NCI-H446 (cell line): Measurements from ENCODE around the gene CLEC18A.
"Not testable (repeated sequence)": the region's sequence is repeated elsewhere in the genome, so short reads cannot be mapped to it uniquely, and the experiment has no call there.

Experiments used
- DNase-seq, 2 experiments: peaks; one replicate each; lab custom pipeline; 2025; lab: John Stamatoyannopoulos, UW

Gene CLEC18A

GRCh38 chr16:69930117-69930776 lies 20.9 kb upstream of the CLEC18A start:
- peak; percentile 14 to 53 for DNase-seq

- no peak for DNase-seq
Measured at GRCh38 chr16:69931631-69932030, 19.5 kb upstream of the CLEC18A start.

- DNase-seq, result no peak
Measured at GRCh38 chr16:69932228-69932627, 18.9 kb upstream of the CLEC18A start.

DNA sequence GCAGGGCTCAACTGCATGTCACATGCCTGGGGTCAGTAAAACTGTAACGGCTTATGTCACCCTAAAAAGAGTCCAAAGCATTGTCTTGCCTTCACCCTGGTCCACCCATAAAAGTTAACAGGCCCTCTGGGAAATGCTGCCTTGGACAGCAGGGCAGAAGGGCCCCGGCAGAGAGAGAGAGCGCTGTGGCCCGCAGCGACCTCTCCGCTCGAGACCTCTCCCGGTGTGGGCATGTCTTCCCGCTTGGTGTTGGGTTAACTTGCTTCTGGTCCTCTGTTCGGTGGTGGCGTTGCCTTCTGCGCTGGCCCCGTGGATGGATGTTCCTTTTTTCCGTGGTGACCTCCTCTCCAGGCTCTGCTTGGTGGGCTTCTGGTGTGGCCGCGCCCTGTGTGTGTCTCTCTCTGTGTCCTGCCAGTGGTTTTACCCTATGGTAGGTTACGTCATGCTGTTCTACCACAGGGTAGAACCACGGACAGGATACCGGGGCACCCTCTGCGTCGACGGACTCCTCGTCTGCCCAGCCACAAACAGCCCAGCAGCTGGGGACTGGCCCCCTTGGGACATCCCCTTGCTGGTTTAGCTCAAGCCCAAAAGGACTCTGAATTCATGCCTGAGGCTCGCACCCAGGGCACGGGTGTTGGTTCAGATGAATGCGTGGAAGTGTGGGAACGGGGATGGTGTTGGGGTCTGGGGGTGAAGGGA lies 18.3 kb upstream of the CLEC18A start:
- DNase-seq, result no peak

- no peak for DNase-seq
Measured at GRCh38 chr16:69934044-69934443, 17.1 kb upstream of the CLEC18A start.

DNA sequence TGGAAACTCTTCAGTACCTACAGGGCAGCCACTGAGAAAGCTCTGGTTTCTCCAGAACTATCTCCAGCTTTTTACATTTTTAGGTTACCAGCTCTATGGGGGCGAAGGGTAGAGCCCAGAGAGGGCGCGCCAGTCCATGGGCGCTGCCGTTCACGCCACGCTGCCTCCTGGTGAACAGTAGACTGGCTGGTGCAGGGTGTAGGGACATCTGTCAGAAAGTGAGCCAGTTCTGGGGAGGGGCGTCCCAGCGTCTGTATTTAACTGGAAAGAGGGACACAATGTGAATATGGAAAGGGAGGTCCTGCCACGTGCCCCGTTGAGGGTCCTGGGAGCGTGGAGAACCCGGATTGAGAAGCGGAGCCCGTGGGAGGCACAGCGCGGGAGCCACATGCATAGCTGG lies 16.4 kb upstream of the CLEC18A start:
- no peak for DNase-seq

- peak in 1 of 2 experiments; percentile 3 for DNase-seq
Measured at GRCh38 chr16:69935278-69935711, 15.8 kb upstream of the CLEC18A start.

- DNase-seq, result no peak
Measured at GRCh38 chr16:69935740-69936139, 15.4 kb upstream of the CLEC18A start.

DNA sequence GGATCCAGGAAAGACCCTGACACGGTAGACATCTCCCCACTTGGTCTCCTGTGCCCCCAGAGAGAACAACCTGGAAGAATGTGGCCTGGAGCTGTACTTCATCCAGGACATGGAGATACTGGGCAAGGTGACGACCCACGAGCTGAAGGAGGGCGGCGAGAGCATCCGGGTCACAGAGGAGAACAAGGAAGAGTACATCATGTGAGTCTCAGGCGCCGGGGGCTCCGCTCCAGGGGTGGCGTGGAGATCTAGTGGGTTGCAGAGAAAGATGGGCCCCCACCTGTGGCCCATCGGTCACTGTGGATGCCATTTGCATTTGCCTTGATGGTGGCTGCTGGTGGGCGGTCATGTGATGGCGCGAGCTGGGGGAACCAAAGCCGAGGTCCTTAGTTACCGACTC lies 14.9 kb upstream of the CLEC18A start:
- no peak for DNase-seq

- no peak for DNase-seq
Measured at GRCh38 chr16:69936751-69937211, 14.4 kb upstream of the CLEC18A start.

DNA sequence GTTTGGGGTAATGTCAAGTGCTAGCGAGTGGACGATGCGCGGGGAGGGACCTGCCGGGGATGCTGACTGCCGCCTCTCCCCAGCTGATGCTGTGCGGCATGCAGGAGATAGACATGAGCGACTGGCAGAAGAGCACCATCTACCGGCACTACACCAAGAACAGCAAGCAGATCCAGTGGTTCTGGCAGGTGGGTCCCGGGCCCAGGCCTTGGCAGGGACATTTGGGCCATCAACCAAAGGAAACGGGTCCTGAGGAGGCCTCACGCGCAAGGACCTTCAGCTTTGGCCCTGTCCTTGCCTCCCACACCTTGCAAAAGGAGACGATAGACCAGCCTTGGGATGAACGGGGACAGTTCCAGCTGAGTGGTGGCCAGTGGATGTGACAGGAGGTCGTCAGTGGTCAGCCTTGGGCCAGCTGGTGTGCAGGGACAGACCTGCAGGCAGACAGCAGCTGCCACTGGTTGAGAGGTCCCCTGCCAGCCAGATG lies 13.6 kb upstream of the CLEC18A start:
- no peak for DNase-seq

DNA sequence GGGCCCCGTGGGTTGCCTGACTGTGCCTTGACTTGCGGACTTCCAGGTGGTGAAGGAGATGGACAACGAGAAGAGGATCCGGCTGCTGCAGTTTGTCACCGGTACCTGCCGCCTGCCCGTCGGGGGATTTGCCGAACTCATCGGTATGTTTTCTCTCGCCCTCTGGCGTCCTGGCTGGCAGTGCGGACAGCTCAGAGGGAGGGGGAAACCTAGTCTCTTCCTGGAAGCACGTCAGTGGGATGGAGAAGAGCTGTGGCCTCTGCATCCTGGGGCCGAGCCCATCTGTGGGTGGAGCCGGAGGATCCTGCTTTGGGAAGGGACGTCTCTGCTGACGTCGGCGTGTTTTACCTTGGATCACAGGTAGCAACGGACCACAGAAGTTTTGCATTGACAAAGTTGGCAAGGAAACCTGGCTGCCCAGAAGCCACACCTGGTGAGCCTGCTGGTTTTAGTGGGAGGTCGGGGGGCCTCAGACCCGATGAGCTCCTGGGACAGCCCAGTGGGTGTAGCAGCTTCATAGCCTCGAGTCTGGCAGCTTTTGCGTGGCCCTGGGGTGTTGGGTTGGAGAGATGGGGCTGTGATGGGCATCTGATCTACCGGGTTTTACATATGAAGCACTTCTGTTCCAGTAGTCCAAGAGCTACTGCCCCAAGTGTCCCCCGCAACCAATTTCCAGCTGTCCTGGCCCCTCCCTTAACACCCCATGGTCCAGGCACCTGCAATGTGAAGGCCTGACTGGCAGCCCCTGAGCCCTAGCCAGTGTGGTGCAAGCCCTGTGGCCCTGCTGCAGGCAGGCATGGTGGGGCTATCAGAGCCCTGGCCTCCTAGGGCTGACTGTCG lies 11.9 kb upstream of the CLEC18A start:
- DNase-seq, result no peak

GRCh38 chr16:69939821-69940585 lies 11.1 kb upstream of the CLEC18A start:
- no peak for DNase-seq

- DNase-seq, result no peak
Measured at GRCh38 chr16:69940676-69941075, 10.5 kb upstream of the CLEC18A start.

- no peak for DNase-seq
Measured at GRCh38 chr16:69941251-69942098, 9.7 kb upstream of the CLEC18A start.

- peak in 1 of 2 experiments; percentile 42 for DNase-seq
Measured at GRCh38 chr16:69942099-69942491, 9.0 kb upstream of the CLEC18A start.

DNA sequence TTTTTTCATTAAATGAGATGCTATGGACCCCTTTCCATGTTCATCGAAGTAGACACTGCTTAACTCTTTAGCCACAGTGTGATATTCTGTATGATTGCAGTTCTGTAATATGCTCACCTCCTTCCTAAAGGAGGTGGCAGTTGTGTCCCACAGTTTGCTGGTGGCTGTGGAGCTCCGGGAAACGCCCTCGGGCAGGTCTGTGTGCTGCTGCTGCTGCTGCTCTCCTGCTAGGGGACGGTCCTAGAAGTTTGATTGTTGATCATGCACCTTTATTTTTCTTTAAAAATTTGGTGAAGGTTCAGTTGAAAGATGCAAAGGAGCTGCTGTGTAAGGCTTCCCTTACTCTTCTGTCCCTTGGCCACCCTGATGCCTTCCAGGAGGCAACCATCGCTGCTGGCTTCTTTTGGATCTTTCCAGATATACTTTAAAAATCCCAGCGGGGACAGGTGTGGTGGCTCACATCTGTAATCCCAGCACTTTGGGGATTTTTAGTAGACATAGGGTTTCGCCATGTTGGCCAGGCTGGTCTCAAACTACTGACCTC lies 8.4 kb upstream of the CLEC18A start:
- DNase-seq, result no peak

DNA sequence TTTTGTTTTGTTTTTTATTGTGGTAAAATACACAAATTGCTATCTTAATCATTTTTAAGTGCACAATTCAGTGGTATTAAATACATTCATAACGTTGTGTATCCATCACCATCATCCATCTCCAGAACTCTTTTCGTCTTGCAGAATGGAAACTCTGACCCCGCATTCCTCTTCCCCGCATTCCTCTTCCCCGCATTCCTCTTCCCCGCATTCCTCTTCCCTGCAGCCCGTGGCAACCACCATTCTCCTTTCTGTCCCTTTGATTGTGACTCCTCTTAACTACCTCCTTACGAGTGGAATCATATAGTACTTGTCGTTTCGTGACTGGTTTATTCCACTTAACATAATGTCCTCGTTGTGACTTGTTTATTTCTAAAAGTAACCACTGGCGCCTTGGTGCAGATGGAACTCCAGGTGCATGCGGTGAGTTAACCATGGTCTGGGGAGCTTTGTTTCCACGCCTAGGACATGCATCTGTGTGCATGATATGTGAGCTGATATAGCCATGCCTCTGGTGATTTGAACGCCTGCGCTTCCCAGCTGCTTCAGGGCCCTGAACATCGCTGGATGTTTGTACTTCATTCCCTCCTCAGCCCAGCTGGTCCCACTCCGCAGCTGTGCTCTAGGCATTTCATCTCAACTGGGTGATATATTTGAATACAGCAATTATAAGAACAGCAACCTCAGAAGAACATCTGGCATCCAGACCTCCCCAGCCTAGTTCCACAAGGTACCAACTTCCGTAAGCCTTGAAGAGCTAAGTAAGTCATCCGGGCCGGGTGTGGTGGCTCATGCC lies 7.7 kb upstream of the CLEC18A start:
- not testable (repeated sequence) for DNase-seq

DNA sequence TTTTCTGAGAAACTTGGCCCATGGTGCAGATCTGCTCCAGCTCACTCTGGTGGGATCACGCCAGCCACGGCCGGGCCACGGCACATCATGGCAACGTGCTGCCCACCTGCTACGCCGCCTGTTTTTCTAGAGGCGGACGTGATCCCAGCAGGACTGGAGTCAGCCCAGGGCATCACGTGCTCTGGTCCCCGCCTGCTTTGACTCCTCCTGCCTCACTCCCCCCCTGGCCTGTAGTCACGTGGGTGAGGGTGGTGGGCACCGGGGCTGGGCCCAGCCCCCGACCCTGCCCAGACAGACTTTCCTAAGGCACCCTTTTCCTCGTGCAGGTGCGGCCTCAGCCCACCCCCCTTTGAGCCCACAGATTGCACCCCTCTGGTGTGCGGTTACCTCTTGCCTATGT lies 723 bp upstream of the CLEC18A start:
- DNase-seq, result not testable (repeated sequence)

DNA sequence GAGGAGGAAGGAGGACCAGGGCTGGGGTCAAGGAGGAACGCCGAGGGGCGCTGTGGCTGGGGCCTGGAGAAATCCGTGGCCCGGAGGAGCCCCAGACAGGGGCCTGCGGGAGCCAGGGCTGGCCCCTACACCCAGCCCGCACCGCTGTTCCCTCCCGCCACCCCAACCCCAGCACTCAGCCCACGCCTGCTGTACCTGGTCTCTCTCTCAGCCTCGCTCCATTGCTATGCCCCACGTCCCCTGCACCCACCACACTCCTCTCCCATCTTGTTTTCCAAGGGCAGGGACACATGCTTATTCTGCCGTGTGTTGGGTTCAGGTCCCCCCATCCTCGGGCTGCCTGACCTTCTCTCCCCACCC lies 518 bp downstream of the CLEC18A start:
- DNase-seq, result not testable (repeated sequence)
